CD4-positive, alpha-beta memory T cell (primary cell): Measurements from ENCODE around the gene C1GALT1. TPM values are rescaled to one million over a fixed set of nuclear protein-coding genes. Genes with fewer than 3 reads are reported as not detected.

Experiments used
- CTCF ChIA-PET: fragments of 350-600 bp; sonication (Branson Sonifier 250); formaldehyde crosslinking; loops from one replicate; lab custom pipeline; 2021; ENCODE audit warnings: inconsistent platforms; ENCODE audit not compliant: partially characterized antibody; lab: Charles Lee
- POLR2A ChIA-PET: fragments of 350-600 bp; sonication (Branson Sonifier 250); formaldehyde crosslinking; loops from one replicate; lab custom pipeline; 2021; ENCODE audit not compliant: partially characterized antibody; lab: Charles Lee
- DNase-seq, 5 donors: peaks; one replicate each; pipeline versions ENCODE4 v3.0.0 to v3.0.0-alpha.2; 2020 to 2022; ENCODE audit warnings: mixed read lengths in 1 of 5
- H3K27ac ChIP-seq: one replicate; pipeline ENCODE4 v1.7.0; 2013; ENCODE audit warnings: low read depth, low read length
- H3K27me3 ChIP-seq: 2 replicates; pipeline ENCODE4 v1.7.0; 2013; ENCODE audit warnings: mild to moderate bottlenecking, low read length, moderate library complexity; ENCODE audit not compliant: insufficient read depth
- H3K36me3 ChIP-seq: 2 replicates; pipeline ENCODE4 v1.7.0; 2013; ENCODE audit warnings: mild to moderate bottlenecking, low read length, moderate library complexity; ENCODE audit not compliant: insufficient read depth
- H3K4me1 ChIP-seq: 2 replicates; pipeline ENCODE4 v1.7.0; 2013; ENCODE audit warnings: mild to moderate bottlenecking, low read length, moderate library complexity; ENCODE audit not compliant: insufficient read depth
- H3K4me3 ChIP-seq, 2 donors: one replicate each; pipeline ENCODE4 v1.7.0; 2013; ENCODE audit warnings: low read length in 2 of 2, mild to moderate bottlenecking in 1 of 2
- H3K9me3 ChIP-seq, 2 donors: one replicate each; pipeline ENCODE4 v1.7.0; 2013; ENCODE audit warnings: low read length in 2 of 2, control low read depth in 1 of 2; ENCODE audit not compliant: control insufficient read depth in 1 of 2
- H3K27ac Mint-ChIP-seq, 7 donors: one replicate each; pipeline ENCODE4 v1.8.0; 2020 to 2021; ENCODE audit warnings: mixed read lengths in 7 of 7, mild to moderate bottlenecking in 6 of 7, inconsistent platforms in 3 of 7, moderate library complexity in 3 of 7
- H3K27me3 Mint-ChIP-seq, 2 donors: one replicate each; pipeline ENCODE4 v1.8.0; 2020 to 2021; ENCODE audit warnings: mixed read lengths in 2 of 2
- H3K36me3 Mint-ChIP-seq, 2 donors: one replicate each; pipeline ENCODE4 v1.8.0; 2020 to 2021; ENCODE audit warnings: mixed read lengths in 2 of 2, inconsistent platforms in 1 of 2, mild to moderate bottlenecking in 1 of 2
- H3K4me1 Mint-ChIP-seq, 4 donors: one replicate each; pipeline ENCODE4 v1.8.0; 2020 to 2021; ENCODE audit warnings: mixed read lengths in 4 of 4, mild to moderate bottlenecking in 1 of 4
- H3K4me3 Mint-ChIP-seq, 8 donors: one replicate each; pipeline ENCODE4 v1.8.0; 2020 to 2021; ENCODE audit warnings: mixed read lengths in 8 of 8, mild to moderate bottlenecking in 7 of 8, moderate library complexity in 6 of 8, inconsistent platforms in 3 of 8
- H3K9me3 Mint-ChIP-seq, 8 donors: one replicate each; pipeline ENCODE4 v1.8.0; 2020 to 2021; ENCODE audit warnings: mixed read lengths in 8 of 8, mild to moderate bottlenecking in 5 of 8, inconsistent platforms in 3 of 8, moderate library complexity in 1 of 8
- intact Hi-C: fragments of 100-400 bp; cut with micrococcal nuclease; formaldehyde crosslinking; loops from one replicate; pipeline ENCODE4 v1.15.1; 2023
- polyA plus RNA-seq, 2 donors: library from polyadenylated mRNA; unstranded; fragments of 300-500 nt; fragmentation: Illumina TruSeq; gene quantifications; one replicate each; pipeline ENCODE4 v1.2.3, GENCODE V29; 2021
- total RNA-seq, 2 experiments: library from RNA; stranded (reverse); gene quantifications; one replicate each; pipeline ENCODE4 v1.2.3, GENCODE V29; 2021

C1GALT1 gene
- total and polyA plus RNA-seq, 4 experiments from 2014 or later, result 54.6 to 68.5 (median 58.6) TPM

DNA sequence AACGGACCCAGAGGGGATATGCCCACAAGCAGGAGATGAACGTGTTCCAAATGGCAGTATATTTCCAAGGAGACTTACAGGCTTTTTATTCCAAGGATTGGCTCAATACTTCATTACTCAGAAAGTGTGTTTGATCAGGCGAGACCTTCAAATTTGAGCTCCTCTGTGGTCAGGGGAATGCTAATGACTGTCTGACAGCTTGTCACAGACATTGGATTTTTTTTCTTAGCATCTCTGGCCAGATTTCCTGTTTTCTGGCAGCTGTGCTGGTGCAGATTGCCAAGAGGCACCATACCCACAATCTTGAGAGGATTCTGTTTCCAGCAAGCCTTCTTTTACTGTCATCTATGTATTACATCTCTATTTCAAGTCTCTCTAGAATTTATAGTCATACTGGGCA is 93.8 kb downstream of the C1GALT1 start:
- POLR2A ChIA-PET, result no interaction called here
- CTCF ChIA-PET, result no interaction called here
- H3K36me3 ChIP-seq, result no peaks in the 10 kb centered on the region
- no peak for DNase-seq
- Mint-ChIP-seq H3K4me1 (no peaks in the 10 kb centered on the region), H3K9me3 (peaks cover 0 to 6% (median 0%) of the 10 kb centered on the region in 8 donors), H3K27me3 (peaks cover 7 to 9% of the 10 kb centered on the region in 2 donors), H3K36me3 (no peaks in the 10 kb centered on the region), H3K4me3 (no peak overlapping the region), H3K27ac (no peak overlapping the region)
- H3K9me3 ChIP-seq, result no peaks in the 10 kb centered on the region
- no peak overlapping the region for H3K27ac ChIP-seq
- no peak overlapping the region for H3K4me3 ChIP-seq
- no peaks in the 10 kb centered on the region for H3K4me1 ChIP-seq
- H3K27me3 ChIP-seq, result peaks cover 6% of the 10 kb centered on the region
- intact Hi-C loops, result no loop called here

DNA sequence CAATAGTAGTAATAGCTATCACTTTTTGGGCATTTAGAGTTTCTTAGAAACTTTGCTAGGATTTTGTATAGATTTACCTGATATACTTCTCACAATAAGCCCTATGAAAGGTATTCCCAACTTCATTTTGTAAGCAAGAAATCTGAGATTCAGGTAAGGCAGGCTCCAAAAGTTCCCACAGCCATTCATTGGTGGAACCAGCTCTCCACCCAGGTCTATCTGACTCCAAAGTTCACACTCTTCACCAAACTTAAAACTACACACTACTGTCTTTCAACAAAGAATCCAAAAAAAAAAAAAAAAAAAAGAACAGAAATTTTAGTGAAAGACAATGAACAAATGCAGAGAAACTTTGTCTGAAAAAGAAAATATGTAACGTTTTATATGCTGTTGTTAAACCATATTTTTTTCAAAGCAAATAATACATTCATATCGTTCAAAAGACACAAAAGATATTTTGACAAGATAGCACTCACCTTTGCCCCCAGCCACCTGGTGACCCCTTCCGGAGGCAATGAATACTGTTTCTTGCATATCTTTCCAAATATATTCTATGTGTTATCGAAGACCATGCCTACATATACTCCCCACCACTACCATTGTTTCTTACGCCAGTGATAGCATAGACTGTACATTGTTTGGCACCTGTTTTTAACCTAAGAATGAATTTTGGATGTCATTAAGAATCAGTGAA is 108.2 kb downstream of the C1GALT1 start:
- no peak overlapping the region for H3K4me3 ChIP-seq
- no peaks in the 10 kb centered on the region for H3K4me1 ChIP-seq
- no peaks in the 10 kb centered on the region for H3K36me3 Mint-ChIP-seq
- POLR2A ChIA-PET, result no interaction called here
- peaks cover 0 to 7% (median 2%) of the 10 kb centered on the region in 8 donors for H3K9me3 Mint-ChIP-seq
- intact Hi-C loops, result no loop called here
- CTCF ChIA-PET, result no interaction called here
- H3K27ac ChIP-seq, result no peak overlapping the region
- H3K27me3 Mint-ChIP-seq, result no peaks in the 10 kb centered on the region
- DNase-seq, result no peak
- H3K27me3 ChIP-seq, result no peaks in the 10 kb centered on the region
- no peak overlapping the region for H3K27ac Mint-ChIP-seq
- H3K4me3 Mint-ChIP-seq, result no peak overlapping the region
- H3K4me1 Mint-ChIP-seq, result peaks cover 0 to 2% (median 0%) of the 10 kb centered on the region in 4 donors
- no peaks in the 10 kb centered on the region for H3K9me3 ChIP-seq
- no peaks in the 10 kb centered on the region for H3K36me3 ChIP-seq

DNA sequence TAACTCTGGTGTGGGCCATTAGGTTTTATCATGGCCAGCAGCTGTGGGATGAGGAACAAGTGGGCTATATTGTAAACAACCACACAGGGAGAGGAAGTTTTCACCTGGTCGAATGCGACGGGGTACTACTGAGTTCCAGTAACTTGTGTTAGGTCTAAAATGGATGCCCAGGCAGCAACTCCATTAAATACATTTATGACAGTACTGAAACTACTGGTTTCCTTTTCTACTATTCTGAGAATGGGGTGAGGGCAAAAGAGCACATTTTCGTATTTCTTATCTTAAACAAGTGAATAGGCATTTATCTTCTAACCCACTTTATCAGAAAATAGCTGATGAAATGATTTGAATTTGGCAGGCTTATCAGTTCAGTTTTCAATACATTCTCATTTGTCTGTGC is 109.7 kb downstream of the C1GALT1 start:
- Histone ChIP-seq H3K27me3 (no peaks in the 10 kb centered on the region), H3K4me3 (no peak overlapping the region), H3K27ac (no peak overlapping the region), H3K4me1 (no peaks in the 10 kb centered on the region), H3K9me3 (no peaks in the 10 kb centered on the region), H3K36me3 (no peaks in the 10 kb centered on the region)
- H3K4me3 Mint-ChIP-seq, result no peak overlapping the region
- no peak overlapping the region for H3K27ac Mint-ChIP-seq
- no peak for DNase-seq
- ChIA-PET POLR2A (no interaction called here), CTCF (no interaction called here)
- no peaks in the 10 kb centered on the region for H3K27me3 Mint-ChIP-seq
- H3K36me3 Mint-ChIP-seq, result no peaks in the 10 kb centered on the region
- H3K4me1 Mint-ChIP-seq, result peaks cover 0 to 2% (median 0%) of the 10 kb centered on the region in 4 donors
- peaks cover 0 to 3% (median 0%) of the 10 kb centered on the region in 8 donors for H3K9me3 Mint-ChIP-seq
- intact Hi-C loops, result no loop called here

DNA sequence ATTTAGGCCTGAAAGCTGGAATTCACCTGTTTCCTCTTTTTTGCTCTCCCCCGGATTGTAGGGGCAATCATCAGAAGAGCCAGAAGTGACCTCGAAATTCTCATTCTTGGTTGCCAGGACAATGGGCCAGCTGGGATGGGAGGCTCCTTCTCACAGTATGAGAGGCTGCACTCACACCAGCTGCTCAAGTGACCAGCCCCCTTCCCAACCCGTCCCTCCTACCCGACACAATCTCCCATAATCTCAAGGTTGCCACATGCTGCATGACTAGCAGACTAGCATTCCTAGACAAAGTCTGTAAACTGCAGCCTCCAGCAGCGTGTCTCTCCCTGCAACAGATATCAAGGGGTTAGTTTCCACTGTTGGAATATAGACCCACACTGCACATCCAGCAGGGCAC is 110.3 kb downstream of the C1GALT1 start:
- H3K4me1 ChIP-seq, result no peaks in the 10 kb centered on the region
- intact Hi-C loops, result no loop called here
- no peaks in the 10 kb centered on the region for H3K36me3 ChIP-seq
- peaks cover 0 to 2% (median 0%) of the 10 kb centered on the region in 4 donors for H3K4me1 Mint-ChIP-seq
- H3K27ac ChIP-seq, result no peak overlapping the region
- no peaks in the 10 kb centered on the region for H3K27me3 Mint-ChIP-seq
- CTCF ChIA-PET, result no interaction called here
- H3K27ac Mint-ChIP-seq, result no peak overlapping the region
- H3K36me3 Mint-ChIP-seq, result no peaks in the 10 kb centered on the region
- no peak overlapping the region for H3K4me3 ChIP-seq
- POLR2A ChIA-PET, result no interaction called here
- peaks cover 0 to 3% (median 0%) of the 10 kb centered on the region in 8 donors for H3K9me3 Mint-ChIP-seq
- no peaks in the 10 kb centered on the region for H3K27me3 ChIP-seq
- H3K4me3 Mint-ChIP-seq, result no peak overlapping the region
- H3K9me3 ChIP-seq, result no peaks in the 10 kb centered on the region
- no peak for DNase-seq

DNA sequence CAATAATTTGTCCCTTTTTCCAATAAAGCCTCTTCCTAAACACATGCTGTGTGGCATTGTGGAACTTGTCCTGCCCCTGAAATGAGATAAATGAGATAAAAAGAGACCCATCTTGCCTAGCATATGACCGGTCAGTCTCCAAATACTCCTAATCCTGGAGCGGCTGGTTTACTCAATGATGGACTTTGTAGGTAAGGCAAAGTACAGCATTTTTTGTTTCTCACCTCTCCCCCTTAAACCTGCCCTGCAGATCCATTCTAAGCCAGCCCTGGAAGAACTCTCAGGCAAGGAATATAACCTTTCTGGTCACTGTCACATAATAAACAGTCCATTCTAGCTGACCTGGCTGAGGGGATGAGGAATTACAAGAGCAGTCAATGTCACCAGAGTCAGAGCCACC is 110.7 kb downstream of the C1GALT1 start:
- ChIA-PET CTCF (no interaction called here), POLR2A (no interaction called here)
- intact Hi-C loops, result no loop called here
- Mint-ChIP-seq H3K36me3 (no peaks in the 10 kb centered on the region), H3K9me3 (peaks cover 0 to 3% (median 0%) of the 10 kb centered on the region in 8 donors), H3K27me3 (no peaks in the 10 kb centered on the region), H3K4me3 (no peak overlapping the region), H3K27ac (no peak overlapping the region), H3K4me1 (peaks cover 0 to 2% (median 0%) of the 10 kb centered on the region in 4 donors)
- no peak for DNase-seq
- Histone ChIP-seq H3K4me3 (no peak overlapping the region), H3K27me3 (no peaks in the 10 kb centered on the region), H3K4me1 (no peaks in the 10 kb centered on the region), H3K36me3 (no peaks in the 10 kb centered on the region), H3K9me3 (no peaks in the 10 kb centered on the region), H3K27ac (no peak overlapping the region)

DNA sequence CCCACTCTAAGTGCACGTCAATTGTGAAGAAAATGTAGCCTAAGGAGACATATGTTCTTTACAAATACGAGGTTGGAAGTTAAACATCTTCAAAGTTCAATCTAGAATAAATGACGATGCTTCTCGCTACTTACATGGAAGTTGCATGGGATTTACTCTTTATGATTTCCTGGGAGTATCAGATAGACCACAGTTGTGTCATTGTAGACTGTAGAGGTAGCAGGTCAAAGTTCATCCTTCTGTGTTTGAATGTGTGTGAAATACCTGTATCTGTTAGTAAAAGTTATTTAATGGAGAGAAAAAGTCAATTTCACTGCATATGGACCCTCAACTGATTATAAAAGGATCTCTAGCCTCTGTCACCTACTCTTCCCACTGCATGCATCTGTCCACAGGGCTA is 112.6 kb downstream of the C1GALT1 start:
- no peaks in the 10 kb centered on the region for H3K36me3 Mint-ChIP-seq
- H3K36me3 ChIP-seq, result no peaks in the 10 kb centered on the region
- peaks cover 0 to 5% (median 0%) of the 10 kb centered on the region in 8 donors for H3K9me3 Mint-ChIP-seq
- peaks cover 0 to 2% of the 10 kb centered on the region in 2 donors for H3K27me3 Mint-ChIP-seq
- ChIA-PET CTCF (no interaction called here), POLR2A (interaction anchor here (0.6 kb wide), 1 partner anchor 112 kb away, joined by 3 read pairs; no protein-coding TSS in a partner anchor)
- H3K9me3 ChIP-seq, result no peaks in the 10 kb centered on the region
- no peak overlapping the region for H3K27ac Mint-ChIP-seq
- H3K4me1 ChIP-seq, result no peaks in the 10 kb centered on the region
- H3K4me3 ChIP-seq, result no peak overlapping the region
- H3K4me3 Mint-ChIP-seq, result no peak overlapping the region
- intact Hi-C loops, result no loop called here
- no peak for DNase-seq
- peaks cover 0 to 2% (median 0%) of the 10 kb centered on the region in 4 donors for H3K4me1 Mint-ChIP-seq
- no peak overlapping the region for H3K27ac ChIP-seq
- H3K27me3 ChIP-seq, result no peaks in the 10 kb centered on the region
